HG03460 (cell line): ENCODE data around the gene BLOC1S2.
"Not testable (repeated sequence)": the region's sequence is repeated elsewhere in the genome, so short reads cannot be mapped to it uniquely, and the experiment has no call there.

ENCODE experiments used
- ATAC-seq: cut with Tn5 transposase; IDR thresholded peaks from one replicate; pipeline ENCODE4 v1.9.1; 2021; ENCODE audit not compliant: unreplicated experiment

Gene BLOC1S2

GRCh38 chr10:100286051-100287033 lies at the start of gene BLOC1S2:
Gene BLOC1S2 (minus strand): TSS chr10:100286680. CDS start chr10:100286659, 21 bp downstream.
- peak; percentile 89 for ATAC-seq

GRCh38 chr10:100334762-100335161 lies 48.3 kb upstream of the BLOC1S2 start:
- no peak for ATAC-seq

GRCh38 chr10:100333661-100334440 lies 47.4 kb upstream of the BLOC1S2 start:
- ATAC-seq: no peak

GRCh38 chr10:100333106-100333505 lies 46.6 kb upstream of the BLOC1S2 start:
- ATAC-seq: no peak

- no peak for ATAC-seq
Measured at GRCh38 chr10:100330079-100330478, 43.6 kb upstream of the BLOC1S2 start, which contains the start of gene PKD2L1. Gene PKD2L1 (minus strand): TSS chr10:100330228. CDS start chr10:100330103, 125 bp downstream.

- ATAC-seq: no peak
Measured at GRCh38 chr10:100328198-100328597, 41.7 kb upstream of the BLOC1S2 start.

- no peak for ATAC-seq
Measured at GRCh38 chr10:100327718-100328009, 41.2 kb upstream of the BLOC1S2 start.

- ATAC-seq: peak; percentile 99
Measured at GRCh38 chr10:100327007-100327717, 40.7 kb upstream of the BLOC1S2 start.

- ATAC-seq: no peak
Measured at GRCh38 chr10:100325158-100325557, 38.7 kb upstream of the BLOC1S2 start.

- no peak for ATAC-seq
Measured at GRCh38 chr10:100319707-100320402, 33.4 kb upstream of the BLOC1S2 start.

- ATAC-seq: no peak
Measured at GRCh38 chr10:100318207-100318606, 31.7 kb upstream of the BLOC1S2 start.

- no peak for ATAC-seq
Measured at GRCh38 chr10:100315615-100316014, 29.1 kb upstream of the BLOC1S2 start.

GRCh38 chr10:100311298-100311697 lies 24.8 kb upstream of the BLOC1S2 start:
- no peak for ATAC-seq

- no peak for ATAC-seq
Measured at GRCh38 chr10:100307684-100308083, 21.2 kb upstream of the BLOC1S2 start.

GRCh38 chr10:100306861-100307260 lies 20.4 kb upstream of the BLOC1S2 start:
- no peak for ATAC-seq

GRCh38 chr10:100304414-100304813 lies 17.9 kb upstream of the BLOC1S2 start:
- no peak for ATAC-seq

GRCh38 chr10:100303724-100304319 lies 17.3 kb upstream of the BLOC1S2 start:
- no peak for ATAC-seq

- not testable (repeated sequence) for ATAC-seq
Measured at GRCh38 chr10:100301123-100301522, 14.6 kb upstream of the BLOC1S2 start.

- no peak for ATAC-seq
Measured at GRCh38 chr10:100297242-100297641, 10.8 kb upstream of the BLOC1S2 start.

- no peak for ATAC-seq
Measured at GRCh38 chr10:100293066-100293465, 6.6 kb upstream of the BLOC1S2 start.
